GM12878 (cell line): ENCODE results near the gene EHBP1. TPM values are rescaled to one million over a fixed set of nuclear protein-coding genes. Genes with fewer than 3 reads are reported as not detected.

ENCODE experiments used
- ATAC-seq: fragments of 200-7000 bp; cut with Tn5 transposase; 3 replicates; pipeline ENCODE4 v1.9.1; 2020; ENCODE audit warnings: mild to moderate bottlenecking, moderate library complexity
- BruUV-seq: library from RNA; stranded (reverse); fragments of 400-500 nt; replicated peaks from 2 replicates; lab custom pipeline; 2021; lab: Mats Ljungman, UMichigan
- CTCF ChIA-PET: fragments of 300-600 bp; sonication (Branson Sonifier 250); formaldehyde crosslinking; extraction: SDS; loops from one replicate; lab custom pipeline; 2021; ENCODE audit warnings: inconsistent platforms; lab: Yijun Ruan, JAX
- POLR2A ChIA-PET: fragments of 350-600 bp; formaldehyde crosslinking; extraction: SDS; loops from one replicate; lab custom pipeline; 2021; ENCODE audit warnings: inconsistent platforms; lab: Charles Lee
- RAD21 ChIA-PET: fragments of 300-600 bp; sonication (Branson Sonifier 250); formaldehyde crosslinking; loops from one replicate; lab custom pipeline; 2023; ENCODE audit warnings: antibody characterized with exemption; ENCODE audit not compliant: unreplicated experiment; lab: Charles Lee
- SMC1A ChIA-PET: fragments of 300-600 bp; sonication (Branson Sonifier 250); formaldehyde crosslinking; loops from one replicate; lab custom pipeline; 2023; ENCODE audit not compliant: unreplicated experiment, uncharacterized antibody; lab: Charles Lee
- DNase-seq: peaks from one replicate; pipeline ENCODE4 v3.0.0-alpha.2; 2011; ENCODE audit warnings: low read depth, low spot score
- FAIRE-seq: peaks from 3 replicates; lab custom pipeline; 2011; peaks lifted over from hg19 to GRCh38; lab: Jason Lieb, UNC
- H2AFZ ChIP-seq: 2 replicates; pipeline ENCODE4 v1.6.0; 2011; ENCODE audit warnings: low read depth, low read length, control low read depth; ENCODE audit not compliant: control insufficient read depth
- H3K27ac ChIP-seq: 2 replicates; pipeline ENCODE4 v1.5.1; 2011; ENCODE audit warnings: control low read depth; ENCODE audit not compliant: control insufficient read depth, insufficient read depth
- H3K27me3 ChIP-seq, 2 experiments: replicated peaks in 1 of 2; 2 replicates each; pipeline versions ENCODE4 v1.6.0 to v1.6.1; 2011; ENCODE audit warnings: low read length in 1 of 2; ENCODE audit not compliant: control insufficient read depth in 2 of 2, insufficient read depth in 2 of 2
- H3K36me3 ChIP-seq, 2 experiments: 2 replicates each; pipeline ENCODE4 v1.5.1; 2011; ENCODE audit warnings: low read length in 1 of 2; ENCODE audit not compliant: control insufficient read depth in 2 of 2, insufficient read depth in 2 of 2
- H3K4me1 ChIP-seq: 2 replicates; pipeline ENCODE4 v1.6.1; 2011; ENCODE audit warnings: mild to moderate bottlenecking, low read length, moderate library complexity, mixed read lengths; ENCODE audit not compliant: control insufficient read depth, insufficient read depth
- H3K4me2 ChIP-seq: 2 replicates; pipeline ENCODE4 v1.6.0; 2011; ENCODE audit warnings: control low read depth; ENCODE audit not compliant: control insufficient read depth, insufficient read depth
- H3K4me3 ChIP-seq: fragments of 200-600 bp; sonication (generic); 2 replicates; pipeline ENCODE4 v1.5.1; 2016
- H3K79me2 ChIP-seq: 2 replicates; pipeline ENCODE4 v1.6.0; 2011; ENCODE audit warnings: low read length; ENCODE audit not compliant: control insufficient read depth, insufficient read depth
- H3K9ac ChIP-seq: 2 replicates; pipeline ENCODE4 v1.8.0; 2011; ENCODE audit warnings: low read length, control low read depth, mixed read lengths; ENCODE audit not compliant: control insufficient read depth, insufficient read depth
- H3K9me3 ChIP-seq: replicated peaks from 3 replicates; pipeline ENCODE4 v1.5.1; 2011; ENCODE audit warnings: mild to moderate bottlenecking, low read length; ENCODE audit not compliant: control insufficient read depth, insufficient read depth
- H4K20me1 ChIP-seq: 2 replicates; pipeline ENCODE4 v1.6.0; 2011; ENCODE audit not compliant: control insufficient read depth, insufficient read depth
- MYB ChIP-seq: fragments of 150-350 bp; IDR thresholded peaks from 2 replicates; pipeline ENCODE4 v1.6.1; 2014; ENCODE audit warnings: mild to moderate bottlenecking, low read depth, low read length, borderline replicate concordance
- POLR2AphosphoS5 ChIP-seq: IDR thresholded peaks from 2 replicates; pipeline ENCODE4 v1.6.1; 2011; ENCODE audit warnings: mild to moderate bottlenecking, low read length, inconsistent platforms
- WRNIP1 ChIP-seq: IDR thresholded peaks from 2 replicates; pipeline ENCODE4 v1.6.1; 2011; ENCODE audit warnings: low read depth, low read length, improper control_type of control experiment, borderline replicate concordance
- WGBS: methylation state at CpG from one replicate; pipeline ENCODE4 v1.1.6; 2016; ENCODE audit warnings: low lambda C conversion rate; ENCODE audit not compliant: insufficient replicate concordance, insufficient coverage; ENCODE audit errors: missing lambda C conversion rate; 5-methylcytosine and 5-hydroxymethylcytosine counted together
- in situ Hi-C: fragments of 300-500 bp; cut with MboI; formaldehyde crosslinking; loops from 9 replicates; pipeline ENCODE4 v1.14.3; 2018; ENCODE audit warnings: mixed read lengths
- intact Hi-C: fragments of 100-400 bp; cut with micrococcal nuclease; formaldehyde crosslinking; loops from one replicate; pipeline ENCODE4 v1.14.2; 2022; ENCODE audit not compliant: unreplicated experiment
- polyA plus RNA-seq, 11 experiments: library from polyadenylated mRNA; depleted of rRNA in 4 of 11; unstranded in 6 of 11; stranded (reverse) in 5 of 11; fragments of >200 nt; fragmentation: Nextera tagmentation in 4 of 11; fragmentation: Illumina TruSeq in 1 of 11; extraction: Ambion mirVana in 4 of 11; extraction: Trizol in 1 of 11; gene quantifications; 1 replicate in 1 of 11; 2 replicates in 10 of 11; pipeline versions ENCODE4 v1.2.1 to v1.2.3, GENCODE V29; 2011 to 2016; ENCODE audit warnings: inconsistent platforms in 2 of 11, missing spikeins in 2 of 11, low read depth in 1 of 11
- total RNA-seq, 4 experiments: library from RNA; depleted of rRNA in 3 of 4; stranded (reverse); fragments of >200 nt in 3 of 4; fragmentation: Illumina TruSeq in 1 of 4; extraction: Trizol in 1 of 4; gene quantifications; 2 replicates each; pipeline versions ENCODE4 v1.2.1 to v1.2.3, GENCODE V29; 2013 to 2021

Gene EHBP1
- total and polyA plus RNA-seq, 10 of the 15 experiments (the other 5 are each of a cell fraction or from before 2014, with no cell fraction given), result 5.7 to 26.1 (median 13.6) TPM

DNA sequence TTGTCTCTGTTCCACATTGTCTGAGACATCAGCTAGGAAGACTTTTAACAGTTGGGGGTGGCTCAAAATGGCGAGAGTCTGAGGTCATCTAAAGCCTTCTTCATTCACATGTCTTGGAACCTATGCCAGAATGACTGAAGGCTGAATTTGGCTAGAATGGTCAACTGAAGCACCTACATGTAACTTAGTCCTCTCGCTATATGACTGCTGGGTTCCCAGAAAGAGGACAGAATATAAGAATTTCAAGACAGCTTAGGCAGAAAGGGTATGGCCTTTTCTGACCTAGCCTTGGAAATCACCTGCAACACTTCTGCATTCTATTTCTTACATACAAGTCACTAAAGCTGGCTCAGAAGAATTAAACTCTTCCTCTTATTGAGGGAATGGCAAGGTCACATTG, 269.5 kb downstream of the EHBP1 start:
- no peak for ATAC-seq
- no peak overlapping the region for H3K4me3 ChIP-seq
- no peaks in the 10 kb centered on the region for H3K9me3 ChIP-seq
- no peaks in the 10 kb centered on the region for H3K79me2 ChIP-seq
- ChIA-PET POLR2A (no interaction called here), SMC1A (interaction anchor here (1.3 to 1.8 kb wide), 3 partner anchors 11 to 189 kb away, joined by 3 to 5 read pairs (median 5); no protein-coding TSS in a partner anchor), RAD21 (interaction anchor here (0.9 kb wide), 1 partner anchor 11 kb away, joined by 3 read pairs; no protein-coding TSS in a partner anchor), CTCF (no interaction called here)
- 100% methylated on average over 2 of the region's 2 CpGs for WGBS
- no TSS peak for BruUV-seq
- H3K36me3 ChIP-seq, result no peaks in the 10 kb centered on the region; a peak in 1 of 4 replicates
- no peak for FAIRE-seq
- H2AFZ ChIP-seq, result no peak overlapping the region
- no peak for DNase-seq
- intact Hi-C loops (no loop called here), in situ Hi-C loops (no loop called here)
- H3K9ac ChIP-seq, result no peak overlapping the region
- H3K4me2 ChIP-seq, result no peak overlapping the region
- H3K27me3 ChIP-seq, result no peaks in the 10 kb centered on the region
- no peak for TF ChIP-seq MYB
- TF ChIP-seq, all 136 proteins: peak for 0
- Histone ChIP-seq H3K27ac (no peak overlapping the region), H4K20me1 (no peaks in the 10 kb centered on the region), H3K4me1 (no peaks in the 10 kb centered on the region)

DNA sequence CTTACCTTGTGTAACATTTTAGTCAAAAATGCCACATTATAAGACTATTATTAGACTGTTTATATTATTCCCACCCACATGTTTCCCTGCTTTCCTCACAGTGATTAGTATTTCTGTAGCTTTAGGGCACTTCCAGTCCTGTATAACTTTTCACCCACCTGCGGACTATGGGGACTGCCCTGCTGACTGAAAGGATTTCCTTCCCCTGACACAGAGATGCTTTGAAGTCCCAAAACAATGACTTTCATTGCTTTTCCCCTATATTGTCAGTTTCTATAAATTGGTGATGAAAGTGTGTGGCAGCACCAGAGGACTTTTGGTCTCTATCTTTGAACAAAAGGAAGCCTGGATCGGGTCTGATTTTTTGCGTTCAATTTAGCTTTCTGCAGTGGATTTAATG, 286.1 kb downstream of the EHBP1 start:
- no peak for DNase-seq
- CTCF ChIA-PET, result no interaction called here

More for the DNA sequence above, 286.1 kb downstream of the EHBP1 start:
- H3K27ac ChIP-seq, result no peak overlapping the region
- TF ChIP-seq POLR2AphosphoS5 (no peak), WRNIP1 (no peak)
- TF ChIP-seq, all 136 proteins: peak for 0
- H4K20me1 ChIP-seq, result no peaks in the 10 kb centered on the region
- in situ Hi-C loops, result no loop called here
- ATAC-seq, result no peak
- H3K36me3 ChIP-seq, result no peaks in the 10 kb centered on the region; a peak in 1 of 4 replicates
- 100% methylated on average over 3 of the region's 3 CpGs for WGBS
- no peaks in the 10 kb centered on the region for H3K9me3 ChIP-seq
- no TSS peak for BruUV-seq
- H2AFZ ChIP-seq, result no peak overlapping the region
- ChIA-PET POLR2A (no interaction called here), RAD21 (no interaction called here), SMC1A (interaction anchor here (0.7 kb wide), 1 partner anchor 63 kb away, joined by 5 read pairs; no protein-coding TSS in a partner anchor)
- H3K4me1 ChIP-seq, result no peaks in the 10 kb centered on the region
- no peak for FAIRE-seq
- H3K79me2 ChIP-seq, result no peaks in the 10 kb centered on the region
- H3K4me2 ChIP-seq, result no peak overlapping the region
- intact Hi-C loops, result no loop called here
- H3K27me3 ChIP-seq, result no peaks in the 10 kb centered on the region
- no peak overlapping the region for H3K4me3 ChIP-seq
- H3K9ac ChIP-seq, result no peak overlapping the region
